OCI-LY3 (cell line): Measurements from ENCODE around the gene IFI35.

ENCODE experiments used
- H2AFZ ChIP-seq: fragments of 200-600, 300-600 bp; shearing (Covaris generic); 2 replicates; pipeline ENCODE4 v1.6.0; 2014; ENCODE audit warnings: antibody characterized with exemption, low read depth, low read length
- H3K27ac ChIP-seq: fragments of 200-600, 300-600 bp; sonication (generic); 2 replicates; pipeline ENCODE4 v1.5.1; 2014; ENCODE audit warnings: mild to moderate bottlenecking, low read length, moderate library complexity, mixed read lengths
- H3K27me3 ChIP-seq: fragments of 200-600, 300-600 bp; sonication (generic); 2 replicates; pipeline ENCODE4 v1.6.1; 2014; ENCODE audit warnings: low read depth, low read length, mixed read lengths
- H3K36me3 ChIP-seq: fragments of 200-600, 300-600 bp; sonication (generic); replicated peaks from 2 replicates; pipeline ENCODE3; 2014; ENCODE audit warnings: low read depth, low read length, mixed read lengths
- H3K4me1 ChIP-seq: fragments of 300-600, 200-600 bp; sonication (generic); 2 replicates; pipeline ENCODE4 v1.6.1; 2014; ENCODE audit warnings: low read length, mixed read lengths
- H3K4me2 ChIP-seq: fragments of 200-600, 300-600 bp; sonication (generic); 2 replicates; pipeline ENCODE4 v1.6.1; 2014; ENCODE audit warnings: low read length, mixed read lengths
- H3K4me3 ChIP-seq: fragments of 300-600, 200-600 bp; sonication (generic); 2 replicates; pipeline ENCODE4 v1.5.1; 2014; ENCODE audit warnings: antibody characterized with exemption, mild to moderate bottlenecking, low read length, moderate library complexity
- H3K79me2 ChIP-seq: fragments of 300-600, 200-600 bp; shearing (Covaris generic); 2 replicates; pipeline ENCODE4 v1.6.1; 2014; ENCODE audit warnings: mild to moderate bottlenecking, low read length, mixed read lengths
- H3K9ac ChIP-seq: fragments of 300-600, 200-600 bp; shearing (Covaris generic); 2 replicates; pipeline ENCODE4 v1.6.0; 2014; ENCODE audit warnings: mild to moderate bottlenecking, low read length, moderate library complexity
- H3K9me3 ChIP-seq: fragments of 200-600, 300-600 bp; shearing (Covaris generic); 2 replicates; pipeline ENCODE4 v1.6.1; 2014; ENCODE audit warnings: low read length, mixed read lengths; ENCODE audit not compliant: insufficient read depth
- H4K20me1 ChIP-seq: fragments of 200-600, 300-600 bp; sonication (generic); 2 replicates; pipeline ENCODE4 v1.6.1; 2016; ENCODE audit warnings: low read length, mixed read lengths; ENCODE audit not compliant: insufficient read depth
- CTCF ChIP-seq: fragments of 200-600, 300-600 bp; sonication (generic); IDR thresholded peaks from 2 replicates; pipeline ENCODE4 v1.5.1; 2014; ENCODE audit warnings: antibody characterized with exemption, low read length, low read depth
- EZH2phosphoT487 ChIP-seq: fragments of 200-600 bp; shearing (Covaris generic); IDR thresholded peaks from 2 replicates; pipeline ENCODE4 v1.6.1; 2018; ENCODE audit warnings: antibody characterized with exemption, mixed run types, low read depth

Gene IFI35

DNA sequence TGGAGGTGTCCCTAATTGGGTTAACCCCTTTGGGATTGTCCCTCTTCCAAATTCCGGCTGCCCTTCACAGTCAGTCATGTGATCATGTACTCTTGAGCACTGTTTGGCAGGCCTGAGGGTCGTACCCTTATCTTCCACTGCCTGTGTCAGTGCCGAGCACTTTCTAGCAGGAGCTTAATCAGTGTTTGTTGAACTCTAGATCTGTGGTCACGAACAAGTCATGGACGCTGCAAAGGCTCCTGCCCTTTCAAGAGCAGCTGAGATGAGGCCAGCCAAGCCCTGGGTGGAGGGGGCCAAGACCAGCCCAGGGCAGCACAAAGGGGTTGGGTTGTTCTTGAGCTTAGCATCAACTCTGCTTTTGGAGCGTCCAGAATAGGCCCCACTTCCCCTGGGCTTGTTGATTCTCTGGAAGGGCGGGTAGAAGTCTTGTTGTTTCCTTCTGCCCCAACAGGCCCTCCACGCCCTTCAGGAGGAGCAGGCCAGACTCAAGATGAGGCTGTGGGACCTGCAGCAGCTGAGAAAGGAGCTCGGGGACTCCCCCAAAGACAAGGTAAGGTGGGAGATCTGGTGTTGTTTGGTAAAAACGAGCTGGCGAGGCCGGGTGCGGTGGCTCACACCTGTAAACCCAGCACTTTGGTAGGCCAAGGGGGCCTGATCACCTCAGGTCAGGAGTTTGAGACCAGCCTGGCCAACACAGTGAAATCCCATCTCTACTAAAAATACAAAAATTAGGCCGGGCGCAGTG lies 5.3 kb downstream of the IFI35 start:
- no peak overlapping the region for H3K4me2 ChIP-seq

DNA sequence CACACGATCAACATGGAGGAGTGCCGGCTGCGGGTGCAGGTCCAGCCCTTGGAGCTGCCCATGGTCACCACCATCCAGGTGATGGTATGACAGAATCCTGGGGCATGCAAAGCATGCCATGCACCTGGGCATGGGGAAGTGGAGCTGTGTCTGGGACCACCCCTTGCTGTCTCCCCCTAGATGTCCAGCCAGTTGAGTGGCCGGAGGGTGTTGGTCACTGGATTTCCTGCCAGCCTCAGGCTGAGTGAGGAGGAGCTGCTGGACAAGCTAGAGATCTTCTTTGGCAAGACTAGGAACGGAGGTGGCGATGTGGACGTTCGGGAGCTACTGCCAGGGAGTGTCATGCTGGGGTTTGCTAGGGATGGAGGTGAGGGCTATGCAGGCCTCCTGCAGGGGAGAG lies 6.7 kb downstream of the IFI35 start:
- Histone ChIP-seq H3K27ac (no peak overlapping the region), H3K79me2 (no peaks in the 10 kb centered on the region), H3K4me1 (no peaks in the 10 kb centered on the region), H2AFZ (no peak overlapping the region), H3K4me2 (no peak overlapping the region), H3K9ac (no peak overlapping the region), H3K4me3 (no peak overlapping the region), H3K9me3 (no peaks in the 10 kb centered on the region), H4K20me1 (no peaks in the 10 kb centered on the region), H3K36me3 (no peaks in the 10 kb centered on the region), H3K27me3 (no peaks in the 10 kb centered on the region)
- TF ChIP-seq EZH2phosphoT487 (no peak), CTCF (no peak)

More for the DNA sequence above, 5.3 kb downstream of the IFI35 start:
- no peaks in the 10 kb centered on the region for H3K79me2 ChIP-seq
- H3K9me3 ChIP-seq, result no peaks in the 10 kb centered on the region
- no peak overlapping the region for H3K4me3 ChIP-seq
- no peak for TF ChIP-seq CTCF
- no peak for TF ChIP-seq EZH2phosphoT487
- no peak overlapping the region for H2AFZ ChIP-seq
- no peak overlapping the region for H3K27ac ChIP-seq
- no peaks in the 10 kb centered on the region for H3K36me3 ChIP-seq
- H3K9ac ChIP-seq, result no peak overlapping the region
- no peaks in the 10 kb centered on the region for H3K27me3 ChIP-seq
- no peaks in the 10 kb centered on the region for H4K20me1 ChIP-seq
- peaks cover 2% of the 10 kb centered on the region for H3K4me1 ChIP-seq

DNA sequence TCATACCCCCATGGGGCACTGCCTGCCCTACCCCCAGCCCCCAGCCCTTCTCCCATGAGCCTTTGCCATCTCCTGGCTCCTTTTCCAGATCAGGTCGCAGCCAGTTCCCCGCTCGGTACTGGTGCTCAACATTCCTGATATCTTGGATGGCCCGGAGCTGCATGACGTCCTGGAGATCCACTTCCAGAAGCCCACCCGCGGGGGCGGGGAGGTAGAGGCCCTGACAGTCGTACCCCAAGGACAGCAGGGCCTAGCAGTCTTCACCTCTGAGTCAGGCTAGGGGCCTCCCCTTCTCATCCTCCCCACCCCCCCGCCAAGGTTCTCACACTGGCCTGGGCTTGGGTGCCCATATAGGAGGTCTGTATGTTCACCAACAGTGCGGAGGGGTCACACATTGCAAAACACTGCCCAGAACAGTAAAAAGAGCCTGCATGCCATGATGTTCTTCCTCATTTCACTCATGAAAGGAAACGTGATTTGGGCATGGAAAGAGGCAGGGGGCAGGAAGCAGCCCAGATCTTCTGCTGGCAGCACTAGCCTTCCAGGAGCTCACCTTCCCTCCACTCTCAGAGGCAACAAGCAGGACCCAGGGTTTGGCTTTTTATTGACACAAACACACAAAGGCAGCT lies 7.5 kb downstream of the IFI35 start:
- Histone ChIP-seq H3K79me2 (no peaks in the 10 kb centered on the region), H3K9me3 (no peaks in the 10 kb centered on the region), H3K9ac (no peak overlapping the region), H3K4me1 (no peaks in the 10 kb centered on the region), H4K20me1 (no peaks in the 10 kb centered on the region), H3K27me3 (no peaks in the 10 kb centered on the region), H3K27ac (no peak overlapping the region), H2AFZ (no peak overlapping the region), H3K4me3 (no peak overlapping the region), H3K4me2 (no peak overlapping the region), H3K36me3 (no peaks in the 10 kb centered on the region)
- no peak for TF ChIP-seq CTCF
- TF ChIP-seq EZH2phosphoT487, result no peak

- Histone ChIP-seq H4K20me1 (no peaks in the 10 kb centered on the region), H3K4me1 (no peaks in the 10 kb centered on the region), H3K79me2 (no peaks in the 10 kb centered on the region), H3K4me3 (no peak overlapping the region), H3K27ac (no peak overlapping the region), H3K9ac (no peak overlapping the region), H3K9me3 (no peaks in the 10 kb centered on the region), H3K27me3 (no peaks in the 10 kb centered on the region), H3K4me2 (no peak overlapping the region), H3K36me3 (no peaks in the 10 kb centered on the region), H2AFZ (no peak overlapping the region)
- TF ChIP-seq CTCF, result no peak
- TF ChIP-seq EZH2phosphoT487, result no peak
Observed at GRCh38 chr17:43014649-43015542, 8.3 kb downstream of the IFI35 start.
